Measurements from ENCODE around the gene SHISA5.

Gene SHISA5

DNA sequence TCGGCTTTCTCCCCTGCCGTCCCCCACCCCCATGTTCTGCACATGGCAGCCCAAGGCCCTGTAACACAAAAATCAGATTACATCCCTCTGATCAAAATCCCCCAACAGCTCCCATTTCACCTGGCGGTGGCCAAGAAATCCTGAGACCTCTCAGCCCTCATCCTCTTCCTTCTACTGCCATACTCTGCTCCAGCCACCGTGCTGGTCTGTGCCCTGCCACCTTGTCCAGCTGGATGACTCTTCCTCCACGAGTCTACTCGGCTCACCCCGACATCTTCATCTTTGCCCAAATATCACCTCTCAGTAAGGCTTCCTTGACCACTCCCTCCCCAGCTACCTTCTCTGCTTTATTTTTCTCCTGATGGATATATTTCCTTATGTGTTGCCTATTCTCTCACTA is 67.1 kb downstream of the SHISA5 start:
- TF ChIP-seq, protein P1, sequence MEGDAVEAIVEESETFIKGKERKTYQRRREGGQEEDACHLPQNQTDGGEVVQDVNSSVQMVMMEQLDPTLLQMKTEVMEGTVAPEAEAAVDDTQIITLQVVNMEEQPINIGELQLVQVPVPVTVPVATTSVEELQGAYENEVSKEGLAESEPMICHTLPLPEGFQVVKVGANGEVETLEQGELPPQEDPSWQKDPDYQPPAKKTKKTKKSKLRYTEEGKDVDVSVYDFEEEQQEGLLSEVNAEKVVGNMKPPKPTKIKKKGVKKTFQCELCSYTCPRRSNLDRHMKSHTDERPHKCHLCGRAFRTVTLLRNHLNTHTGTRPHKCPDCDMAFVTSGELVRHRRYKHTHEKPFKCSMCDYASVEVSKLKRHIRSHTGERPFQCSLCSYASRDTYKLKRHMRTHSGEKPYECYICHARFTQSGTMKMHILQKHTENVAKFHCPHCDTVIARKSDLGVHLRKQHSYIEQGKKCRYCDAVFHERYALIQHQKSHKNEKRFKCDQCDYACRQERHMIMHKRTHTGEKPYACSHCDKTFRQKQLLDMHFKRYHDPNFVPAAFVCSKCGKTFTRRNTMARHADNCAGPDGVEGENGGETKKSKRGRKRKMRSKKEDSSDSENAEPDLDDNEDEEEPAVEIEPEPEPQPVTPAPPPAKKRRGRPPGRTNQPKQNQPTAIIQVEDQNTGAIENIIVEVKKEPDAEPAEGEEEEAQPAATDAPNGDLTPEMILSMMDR (IDR thresholded peaks at IDR 0.05; ENCODE audit: insufficient read depth, low read depth, low read length, missing control alignments) = no peak
- no peak for DNase-seq (ENCODE audit: low read depth)

DNA sequence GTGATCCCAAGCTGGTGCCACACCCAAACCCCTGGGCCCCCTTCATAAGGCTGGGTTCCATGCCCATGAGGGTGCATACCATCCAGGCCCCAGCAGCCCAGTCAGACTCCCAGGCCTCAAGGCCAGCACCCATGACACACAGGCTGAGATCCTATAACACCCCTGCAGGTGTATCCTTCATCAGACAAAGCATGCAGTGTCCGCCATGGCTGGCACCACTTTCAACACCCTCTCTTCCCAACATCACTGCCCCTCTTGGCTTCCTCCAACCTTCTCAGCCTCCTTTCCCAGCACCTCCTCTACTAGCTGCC is 67.5 kb downstream of the SHISA5 start:
- H3K4me3 ChIP-seq (ENCODE audit: low read depth, low read length) = no peak overlapping the region
- TF ChIP-seq, protein P1 (IDR thresholded peaks at IDR 0.05; ENCODE audit: insufficient read depth, low read depth, low read length, missing control alignments) = no peak
- no peak for DNase-seq (ENCODE audit: low read depth)

More for the DNA sequence above, 67.1 kb downstream of the SHISA5 start:
- no peak overlapping the region for H3K4me3 ChIP-seq (ENCODE audit: low read depth, low read length)

DNA sequence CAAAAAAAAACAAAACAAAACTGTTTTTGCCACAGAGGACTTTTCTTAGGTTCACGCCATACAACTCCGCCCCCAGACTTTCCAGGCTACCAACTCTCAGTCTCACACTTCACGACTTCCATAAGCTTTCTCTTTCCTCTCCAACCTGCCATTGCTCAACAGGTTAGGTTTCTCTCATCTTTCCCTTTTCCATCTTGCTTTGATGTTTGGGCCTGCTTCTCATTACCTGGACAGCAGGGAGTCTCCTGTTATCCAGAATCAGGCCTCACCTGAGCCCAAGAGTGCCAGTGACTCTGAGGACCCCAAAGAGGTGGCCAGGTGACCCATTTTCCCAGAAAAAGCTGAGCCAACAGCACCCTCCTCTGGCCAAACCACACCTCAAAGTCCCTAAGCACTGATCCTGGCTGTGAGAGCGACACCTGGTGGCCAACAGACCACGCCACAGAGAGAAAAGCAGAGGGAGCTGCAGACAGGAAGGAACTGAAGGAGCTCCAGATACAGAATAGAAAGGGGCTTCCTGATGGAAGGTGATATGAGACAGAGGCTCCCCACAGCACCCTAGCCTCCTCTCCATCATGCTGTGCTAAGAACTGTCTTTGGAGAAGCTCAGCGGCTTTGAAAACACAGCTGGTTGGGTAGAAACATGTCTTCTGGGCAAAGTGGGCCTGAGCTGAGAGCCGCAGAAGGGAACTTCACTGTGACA is 68.0 kb downstream of the SHISA5 start:
- TF ChIP-seq, protein P1 (IDR thresholded peaks at IDR 0.05; ENCODE audit: insufficient read depth, low read depth, low read length, missing control alignments) = peak; percentile 99
- DNase-seq (ENCODE audit: low read depth) = peak; percentile 90
- H3K4me3 ChIP-seq (ENCODE audit: low read depth, low read length) = no peak overlapping the region

DNA sequence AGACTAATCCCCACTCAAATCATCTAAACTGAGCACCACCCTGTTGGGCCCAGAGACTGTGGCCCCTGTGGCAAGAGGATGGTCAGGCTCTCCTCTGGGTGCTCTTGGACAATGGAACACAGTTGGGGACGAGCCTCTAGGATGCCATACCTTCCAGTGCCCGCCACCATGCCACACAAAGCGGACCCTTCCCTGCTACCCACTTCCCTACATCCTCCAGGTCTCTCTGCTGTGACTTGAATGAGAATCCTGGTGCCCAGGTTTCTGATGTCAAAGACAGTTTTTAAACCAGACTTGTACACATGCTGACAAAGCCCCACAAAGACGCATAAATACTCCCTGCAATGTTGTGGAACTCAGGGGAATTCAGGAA is 68.8 kb downstream of the SHISA5 start:
- TF ChIP-seq, protein P1 (IDR thresholded peaks at IDR 0.05; ENCODE audit: insufficient read depth, low read depth, low read length, missing control alignments) = no peak
- no peak overlapping the region for H3K4me3 ChIP-seq (ENCODE audit: low read depth, low read length)
- DNase-seq (ENCODE audit: low read depth) = no peak

GRCh38 chr3:48434591-48435222 is 69.3 kb downstream of the SHISA5 start:
- TF ChIP-seq, protein P1 (IDR thresholded peaks at IDR 0.05; ENCODE audit: insufficient read depth, low read depth, low read length, missing control alignments) = no peak
- DNase-seq (ENCODE audit: low read depth) = no peak
- H3K4me3 ChIP-seq (ENCODE audit: low read depth, low read length) = no peak overlapping the region

DNA sequence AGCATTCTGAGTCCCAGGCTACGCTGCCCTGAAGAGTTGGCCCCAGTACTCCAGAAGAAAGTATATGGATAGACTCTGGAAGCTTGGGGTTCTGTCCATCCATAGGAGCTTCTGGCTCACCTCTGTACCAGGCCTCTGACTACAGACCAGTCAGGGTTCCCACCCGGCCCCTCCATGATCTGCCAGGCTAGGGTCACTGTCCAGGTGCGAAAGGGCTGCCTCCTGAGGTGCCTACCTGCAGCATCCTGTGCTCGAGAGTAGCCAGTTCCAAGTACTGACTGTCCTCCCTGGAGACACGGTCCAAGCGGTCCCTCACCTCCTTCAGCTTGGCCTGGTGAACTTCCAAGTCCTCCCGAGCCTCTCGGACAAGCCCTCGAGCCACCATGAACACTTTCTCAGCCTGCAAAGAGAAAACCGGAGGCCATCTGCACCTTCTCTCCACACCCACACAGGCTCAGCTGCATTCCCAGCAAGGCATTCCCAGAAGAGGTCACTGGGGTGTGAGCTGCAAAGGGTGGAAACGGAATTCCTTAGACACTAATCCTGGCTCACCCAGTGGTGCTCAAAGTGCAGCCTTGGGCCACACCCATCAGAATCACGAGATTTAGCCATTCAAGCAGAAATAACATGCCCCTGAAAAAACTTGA is 70.4 kb downstream of the SHISA5 start:
- H3K4me3 ChIP-seq (ENCODE audit: low read depth, low read length) = no peak overlapping the region
- DNase-seq (ENCODE audit: low read depth) = no peak
- TF ChIP-seq, protein P1 (IDR thresholded peaks at IDR 0.05; ENCODE audit: insufficient read depth, low read depth, low read length, missing control alignments) = no peak

Measured in GM12865 (cell line).